ENCODE results near the gene SLC23A2. TPM values are rescaled to one million over a fixed set of nuclear protein-coding genes. Genes with fewer than 3 reads are reported as not detected.
A peak's percentile ranks its signal among the peaks of the same experiment; 100 is the strongest.

Gene SLC23A2
- polyA plus RNA-seq (38.3 and 44.3 TPM in 2 replicates), polyA minus RNA-seq (50.9 and 56.4 TPM in 2 replicates)

- H3K9me2 ChIP-seq (ENCODE audit: insufficient read depth, low read length) = no peaks in the 10 kb centered on the region
- peak within 1 kb of the TSS; percentile 63 for H2AFZ ChIP-seq (ENCODE audit: low read depth, low read length)
- H3K9ac ChIP-seq (ENCODE audit: low read length) = peak within 1 kb of the TSS; percentile 83
- no peaks in the 10 kb centered on the region for H3K27me3 ChIP-seq (ENCODE audit: insufficient read depth, low read depth, low read length)
- no peaks in the 10 kb centered on the region for H3F3A ChIP-seq (ENCODE audit: insufficient read depth, low read length, poor library complexity, severe bottlenecking)
- TF ChIP-seq TAF1 (IDR thresholded peaks at IDR 0.05; ENCODE audit: low read depth) (peak; percentile 55), EZH2 (IDR thresholded peaks at IDR 0.05; ENCODE audit: borderline replicate concordance, insufficient read depth, low read length, poor library complexity, severe bottlenecking) (no peak), POLR2AphosphoS5 (IDR thresholded peaks at IDR 0.05) (peak; percentile 49), MXI1 (conservative IDR thresholded peaks at IDR 0.05; ENCODE audit: poor library complexity, severe bottlenecking) (peak; percentile 19), RAD21 (conservative IDR thresholded peaks at IDR 0.05) (peak; percentile 19), SMC3 (conservative IDR thresholded peaks at IDR 0.05; ENCODE audit: poor library complexity) (no peak), CTCF (IDR thresholded peaks at IDR 0.05; ENCODE audit: poor library complexity, severe bottlenecking) (no peak), EP300 (conservative IDR thresholded peaks at IDR 0.05; ENCODE audit: poor library complexity, severe bottlenecking) (no peak), REST (IDR thresholded peaks at IDR 0.05; ENCODE audit: borderline replicate concordance) (no peak)
- H3K79me2 ChIP-seq (replicated peaks; ENCODE audit: insufficient read depth, low read length) = peaks cover 38% of the 10 kb centered on the region
- peak within 1 kb of the TSS; percentile 99 for H3K4me2 ChIP-seq (ENCODE audit: low read length)
- H4K20me1 ChIP-seq (ENCODE audit: insufficient read depth) = no peaks in the 10 kb centered on the region
- H3K36me3 ChIP-seq (ENCODE audit: insufficient read depth, low read length) = no peaks in the 10 kb centered on the region
- peak within 1 kb of the TSS; percentile 26 for H3K27ac ChIP-seq (ENCODE audit: low read length)
- peak within 1 kb of the TSS; percentile 90 for H3K4me3 ChIP-seq (ENCODE audit: low read length)
- H3K9me3 ChIP-seq (ENCODE audit: low read length) = no peaks in the 10 kb centered on the region
Measured at GRCh38 chr20:5001174-5002076, at the start of gene SLC23A2. TSS of gene SLC23A2 (minus strand) at chr20:5001510. CDS start at chr20:4932562, 68,948 bp downstream.

- no peaks in the 10 kb centered on the region for H3K79me2 ChIP-seq (replicated peaks; ENCODE audit: insufficient read depth, low read length)
Measured at GRCh38 chr20:5046656-5047339, 45.5 kb upstream of the SLC23A2 start.

More at GRCh38 chr20:5046656-5047339, 45.5 kb upstream of the SLC23A2 start:
- H3K36me3 ChIP-seq (ENCODE audit: insufficient read depth, low read length) = no peaks in the 10 kb centered on the region
- H3K4me2 ChIP-seq (ENCODE audit: low read length) = no peak overlapping the region
- H3K9ac ChIP-seq (ENCODE audit: low read length) = no peak overlapping the region
- no peak overlapping the region for H3K27ac ChIP-seq (ENCODE audit: low read length)
- no peaks in the 10 kb centered on the region for H3F3A ChIP-seq (ENCODE audit: insufficient read depth, low read length, poor library complexity, severe bottlenecking)
- H3K27me3 ChIP-seq (ENCODE audit: insufficient read depth, low read depth, low read length) = no peaks in the 10 kb centered on the region
- TF ChIP-seq TAF1 (IDR thresholded peaks at IDR 0.05; ENCODE audit: low read depth) = no peak
- no peak for TF ChIP-seq CTCF (IDR thresholded peaks at IDR 0.05; ENCODE audit: poor library complexity, severe bottlenecking)
- TF ChIP-seq RAD21 (conservative IDR thresholded peaks at IDR 0.05) = no peak
- no peak for TF ChIP-seq POLR2AphosphoS5 (IDR thresholded peaks at IDR 0.05)
- no peak for TF ChIP-seq REST (IDR thresholded peaks at IDR 0.05; ENCODE audit: borderline replicate concordance)
- no peaks in the 10 kb centered on the region for H3K9me3 ChIP-seq (ENCODE audit: low read length)
- H3K9me2 ChIP-seq (ENCODE audit: insufficient read depth, low read length) = no peaks in the 10 kb centered on the region
- no peaks in the 10 kb centered on the region for H4K20me1 ChIP-seq (ENCODE audit: insufficient read depth)
- H3K4me3 ChIP-seq (ENCODE audit: low read length) = no peak overlapping the region
- H2AFZ ChIP-seq (ENCODE audit: low read depth, low read length) = no peak overlapping the region

Measured in neural cell (in vitro differentiated cells).